ENCODE results near the gene DUSP3.

DUSP3 gene

DNA sequence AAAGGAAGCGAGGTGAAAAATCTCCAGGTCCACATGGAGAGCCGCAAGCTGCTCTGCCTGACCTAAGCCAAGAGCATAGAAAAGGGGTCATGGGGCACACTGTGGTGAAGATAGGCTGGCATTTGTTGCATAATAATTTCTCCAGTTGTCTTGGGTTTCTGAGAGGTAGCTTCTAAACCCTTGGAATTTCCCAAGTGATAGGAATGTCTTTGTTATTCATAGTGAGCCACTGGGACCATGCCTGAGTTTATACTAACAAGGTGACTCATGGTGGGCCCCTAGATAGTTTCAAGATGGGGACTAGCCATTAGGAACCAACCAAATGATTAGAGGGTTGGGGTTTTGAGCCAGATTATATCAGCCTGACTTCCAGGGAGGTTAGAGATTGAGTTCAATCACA lies 45.8 kb downstream of the DUSP3 start:
- no peak for DNase-seq (ENCODE audit: low spot score)

DNA sequence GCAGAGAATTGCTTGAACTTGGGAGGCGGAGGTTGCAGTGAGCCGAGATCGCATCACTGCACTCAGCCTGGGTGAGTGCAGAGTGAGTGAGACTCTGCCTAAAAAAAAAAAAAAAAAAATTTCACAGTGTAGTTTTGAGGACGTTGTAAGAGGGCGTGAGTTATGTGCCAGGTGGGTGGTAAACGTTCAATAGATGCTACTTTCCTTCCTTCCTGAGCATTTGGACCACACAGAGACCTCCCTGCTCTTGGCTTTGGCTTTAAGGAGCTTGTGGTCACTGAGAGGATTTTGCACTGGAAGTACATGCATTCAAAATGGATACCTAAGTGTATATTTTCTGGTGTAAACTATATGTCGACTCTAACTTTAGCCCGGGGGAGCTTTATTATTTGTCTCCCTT lies 50.7 kb downstream of the DUSP3 start:
- no peak for DNase-seq (ENCODE audit: low spot score)

- no peak for DNase-seq (ENCODE audit: low spot score)
Observed at GRCh38 chr17:43723697-43724359, 54.9 kb downstream of the DUSP3 start.

DNA sequence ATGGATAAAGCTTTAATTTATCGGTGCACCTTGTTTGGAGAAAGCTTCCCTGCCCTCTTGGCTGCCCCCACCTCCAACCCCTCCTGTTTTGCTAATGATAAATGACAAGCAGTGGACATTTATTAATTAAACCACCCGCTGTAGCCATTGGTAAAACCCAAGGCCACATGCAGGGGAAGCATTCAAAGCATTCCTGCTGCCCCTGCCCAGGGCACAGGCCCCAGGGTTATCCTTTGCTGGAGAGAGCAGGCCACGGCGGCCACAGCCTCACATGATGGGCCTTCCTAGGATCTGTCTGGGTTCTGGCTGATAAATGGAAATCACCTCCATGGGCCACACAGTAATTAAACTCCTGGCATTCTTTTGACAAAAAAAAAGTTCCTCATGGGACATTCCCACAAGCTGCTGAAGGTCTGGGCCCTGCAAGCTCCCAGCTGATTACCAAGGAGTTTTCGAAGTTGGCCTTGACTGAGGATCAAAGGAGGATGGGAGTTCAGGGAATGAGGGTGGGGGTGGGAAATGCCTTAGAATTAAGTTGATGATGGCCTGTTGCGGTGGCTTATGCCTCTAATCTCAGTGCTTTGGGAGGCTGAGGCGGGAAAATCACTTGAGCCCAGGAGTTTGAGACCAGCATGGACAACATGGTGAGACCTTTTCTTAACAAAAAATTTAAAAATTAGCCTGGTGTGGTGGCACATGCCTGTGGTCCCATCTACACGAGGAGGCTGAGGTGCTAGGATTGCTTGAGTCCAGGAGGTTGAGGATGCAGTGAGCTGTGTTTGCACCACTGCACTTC lies 55.7 kb downstream of the DUSP3 start:
- DNase-seq (ENCODE audit: low spot score) = peak; percentile 68

DNA sequence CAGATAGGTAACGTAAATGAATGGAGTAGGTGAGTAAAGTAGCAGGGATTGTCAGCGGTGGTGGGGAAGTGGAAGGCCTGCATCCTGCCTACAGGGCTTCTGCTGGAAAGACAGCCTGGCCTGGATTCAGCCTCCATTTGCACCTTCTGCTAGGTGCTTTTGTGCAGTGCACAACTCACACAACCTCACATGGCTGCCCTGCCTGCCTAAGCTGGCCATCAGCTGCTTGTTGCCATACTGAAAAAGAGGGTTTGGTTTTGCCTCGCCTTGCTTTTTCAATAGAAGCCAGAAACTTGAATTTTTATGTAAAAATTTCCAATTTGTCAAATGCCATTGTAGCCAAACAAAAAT lies 56.5 kb downstream of the DUSP3 start:
- DNase-seq (ENCODE audit: low spot score) = peak; percentile 34

GRCh38 chr17:43721537-43722268 lies 57.1 kb downstream of the DUSP3 start:
- DNase-seq (ENCODE audit: low spot score) = peak; percentile 34

GRCh38 chr17:43720311-43721060 lies 58.3 kb downstream of the DUSP3 start:
- DNase-seq (ENCODE audit: low spot score) = peak; percentile 80

GRCh38 chr17:43719578-43719977 lies 59.2 kb downstream of the DUSP3 start:
- no peak for DNase-seq (ENCODE audit: low spot score)

GRCh38 chr17:43718544-43718943 lies 60.2 kb downstream of the DUSP3 start:
- no peak for DNase-seq (ENCODE audit: low spot score)

- no peak for DNase-seq (ENCODE audit: low spot score)
Observed at GRCh38 chr17:43717913-43718312, 60.9 kb downstream of the DUSP3 start.
